HuH-7.5 (cell line): ENCODE results near the gene HJURP.

Source experiments
- DNase-seq: peaks from one replicate; pipeline ENCODE4 v3.0.0; 2011; ENCODE audit warnings: low spot score

Gene HJURP

GRCh38 chr2:233794128-233794658, 60.1 kb downstream of the HJURP start:
- no peak for DNase-seq

GRCh38 chr2:233793465-233794127, 60.7 kb downstream of the HJURP start:
- DNase-seq = no peak

DNA sequence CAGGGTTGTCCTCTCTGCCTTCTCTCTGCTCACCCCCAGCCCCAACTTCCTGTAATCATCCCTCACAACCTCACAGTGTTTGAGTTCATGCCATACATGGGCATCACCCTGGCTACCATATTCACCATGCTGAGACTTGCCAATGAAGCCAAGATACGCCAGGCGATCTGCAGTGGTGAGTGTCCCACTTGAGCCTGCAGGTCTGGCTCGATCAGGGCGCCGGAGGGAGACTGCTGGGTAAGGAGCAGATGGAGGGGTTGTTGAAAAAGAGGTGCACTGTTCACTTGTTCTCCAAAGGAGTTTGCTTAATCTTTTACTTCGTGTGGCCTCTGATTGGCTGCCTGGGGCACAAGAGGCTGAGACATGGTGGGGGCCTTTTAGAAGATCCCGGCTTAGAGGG, 61.6 kb downstream of the HJURP start:
- DNase-seq = no peak

- no peak for DNase-seq
Observed at GRCh38 chr2:233791883-233792329, 62.4 kb downstream of the HJURP start.

GRCh38 chr2:233791151-233791882, 63.0 kb downstream of the HJURP start:
- DNase-seq = no peak

GRCh38 chr2:233789554-233789953, 64.8 kb downstream of the HJURP start:
- no peak for DNase-seq
